GM12878 (cell line): ENCODE results near the gene SLC15A4. TPM values are rescaled to one million over a fixed set of nuclear protein-coding genes. Genes with fewer than 3 reads are reported as not detected.

Experiments used
- ATAC-seq: fragments of 200-7000 bp; cut with Tn5 transposase; 3 replicates; pipeline ENCODE4 v1.9.1; 2020; ENCODE audit warnings: mild to moderate bottlenecking, moderate library complexity
- BruUV-seq: library from RNA; stranded (reverse); fragments of 400-500 nt; replicated peaks from 2 replicates; lab custom pipeline; 2021; lab: Mats Ljungman, UMichigan
- CTCF ChIA-PET: fragments of 300-600 bp; sonication (Branson Sonifier 250); formaldehyde crosslinking; extraction: SDS; loops from one replicate; lab custom pipeline; 2021; ENCODE audit warnings: inconsistent platforms; lab: Yijun Ruan, JAX
- POLR2A ChIA-PET: fragments of 350-600 bp; formaldehyde crosslinking; extraction: SDS; loops from one replicate; lab custom pipeline; 2021; ENCODE audit warnings: inconsistent platforms; lab: Charles Lee
- RAD21 ChIA-PET: fragments of 300-600 bp; sonication (Branson Sonifier 250); formaldehyde crosslinking; loops from one replicate; lab custom pipeline; 2023; ENCODE audit warnings: antibody characterized with exemption; ENCODE audit not compliant: unreplicated experiment; lab: Charles Lee
- SMC1A ChIA-PET: fragments of 300-600 bp; sonication (Branson Sonifier 250); formaldehyde crosslinking; loops from one replicate; lab custom pipeline; 2023; ENCODE audit not compliant: unreplicated experiment, uncharacterized antibody; lab: Charles Lee
- DNase-seq: peaks from one replicate; pipeline ENCODE4 v3.0.0-alpha.2; 2011; ENCODE audit warnings: low read depth, low spot score
- FAIRE-seq: peaks from 3 replicates; lab custom pipeline; 2011; peaks lifted over from hg19 to GRCh38; lab: Jason Lieb, UNC
- H2AFZ ChIP-seq: 2 replicates; pipeline ENCODE4 v1.6.0; 2011; ENCODE audit warnings: low read depth, low read length, control low read depth; ENCODE audit not compliant: control insufficient read depth
- H3K27ac ChIP-seq: 2 replicates; pipeline ENCODE4 v1.5.1; 2011; ENCODE audit warnings: control low read depth; ENCODE audit not compliant: control insufficient read depth, insufficient read depth
- H3K27me3 ChIP-seq, 2 experiments: replicated peaks in 1 of 2; 2 replicates each; pipeline versions ENCODE4 v1.6.0 to v1.6.1; 2011; ENCODE audit warnings: low read length in 1 of 2; ENCODE audit not compliant: control insufficient read depth in 2 of 2, insufficient read depth in 2 of 2
- H3K36me3 ChIP-seq, 2 experiments: 2 replicates each; pipeline ENCODE4 v1.5.1; 2011; ENCODE audit warnings: low read length in 1 of 2; ENCODE audit not compliant: control insufficient read depth in 2 of 2, insufficient read depth in 2 of 2
- H3K4me1 ChIP-seq: 2 replicates; pipeline ENCODE4 v1.6.1; 2011; ENCODE audit warnings: mild to moderate bottlenecking, low read length, moderate library complexity, mixed read lengths; ENCODE audit not compliant: control insufficient read depth, insufficient read depth
- H3K4me2 ChIP-seq: 2 replicates; pipeline ENCODE4 v1.6.0; 2011; ENCODE audit warnings: control low read depth; ENCODE audit not compliant: control insufficient read depth, insufficient read depth
- H3K4me3 ChIP-seq: fragments of 200-600 bp; sonication (generic); 2 replicates; pipeline ENCODE4 v1.5.1; 2016
- H3K79me2 ChIP-seq: 2 replicates; pipeline ENCODE4 v1.6.0; 2011; ENCODE audit warnings: low read length; ENCODE audit not compliant: control insufficient read depth, insufficient read depth
- H3K9ac ChIP-seq: 2 replicates; pipeline ENCODE4 v1.8.0; 2011; ENCODE audit warnings: low read length, control low read depth, mixed read lengths; ENCODE audit not compliant: control insufficient read depth, insufficient read depth
- H3K9me3 ChIP-seq: replicated peaks from 3 replicates; pipeline ENCODE4 v1.5.1; 2011; ENCODE audit warnings: mild to moderate bottlenecking, low read length; ENCODE audit not compliant: control insufficient read depth, insufficient read depth
- H4K20me1 ChIP-seq: 2 replicates; pipeline ENCODE4 v1.6.0; 2011; ENCODE audit not compliant: control insufficient read depth, insufficient read depth
- CBFB ChIP-seq: IDR thresholded peaks from 2 replicates; pipeline ENCODE4 v1.6.1; 2016; ENCODE audit warnings: antibody characterized with exemption, low read depth
- CBX3 ChIP-seq: fragments of 200-600 bp; sonication (generic); IDR thresholded peaks from 2 replicates; pipeline ENCODE4 v1.6.1; 2016; ENCODE audit warnings: low read depth, borderline replicate concordance
- CHD1 ChIP-seq: IDR thresholded peaks from 2 replicates; pipeline ENCODE4 v1.6.1; 2012; ENCODE audit warnings: low read depth, low read length, improper control_type of control experiment
- CREB1 ChIP-seq: IDR thresholded peaks from 2 replicates; pipeline ENCODE4 v1.6.1; 2012; ENCODE audit warnings: low read depth, mild to moderate bottlenecking, inconsistent platforms
- EED ChIP-seq: sonication (generic); IDR thresholded peaks from 2 replicates; pipeline ENCODE4 v1.6.1; 2016; ENCODE audit warnings: antibody characterized with exemption, low read depth
- HDAC2 ChIP-seq: fragments of 200-600 bp; sonication (generic); IDR thresholded peaks from 2 replicates; pipeline ENCODE4 v1.6.1; 2017
- MEF2A ChIP-seq: IDR thresholded peaks from 2 replicates; pipeline ENCODE4 v1.6.1; 2011; ENCODE audit warnings: low read depth, mild to moderate bottlenecking, low read length, moderate library complexity; ENCODE audit not compliant: insufficient read depth
- PAX5 ChIP-seq: IDR thresholded peaks from 2 replicates; pipeline ENCODE4 v1.6.1; 2011; ENCODE audit warnings: low read depth, low read length, borderline replicate concordance
- RB1 ChIP-seq: fragments of 450-650 bp; formaldehyde crosslinking; IDR thresholded peaks from 2 replicates; pipeline ENCODE4 v1.6.1; 2017; ENCODE audit warnings: mild to moderate bottlenecking, borderline replicate concordance
- SIN3A ChIP-seq: IDR thresholded peaks from 2 replicates; pipeline ENCODE4 v1.6.1; 2012; ENCODE audit warnings: low read depth, low read length, improper control_type of control experiment
- SMARCA5 ChIP-seq: fragments of 450-650 bp; IDR thresholded peaks from 2 replicates; pipeline ENCODE4 v1.6.1; 2017; ENCODE audit warnings: mild to moderate bottlenecking
- SP1 ChIP-seq: IDR thresholded peaks from one replicate; pipeline ENCODE4 v1.6.1; 2011; ENCODE audit warnings: low read depth, low read length
- SREBF1 ChIP-seq: IDR thresholded peaks from 2 replicates; pipeline ENCODE4 v1.6.1; 2012; ENCODE audit warnings: mild to moderate bottlenecking, low read length
- STAT1 ChIP-seq: fragments of 450-650 bp; conservative IDR thresholded peaks from 2 replicates; pipeline ENCODE4 v1.6.1; 2014; ENCODE audit warnings: antibody characterized with exemption, mild to moderate bottlenecking
- SUZ12 ChIP-seq: fragments of 200-600 bp; sonication (generic); IDR thresholded peaks from one replicate; pipeline ENCODE4 v1.6.1; 2018; ENCODE audit warnings: antibody characterized with exemption, mild to moderate bottlenecking; ENCODE audit not compliant: unreplicated experiment
- TAF1 ChIP-seq: IDR thresholded peaks from 2 replicates; pipeline ENCODE4 v1.6.1; 2011; ENCODE audit warnings: mild to moderate bottlenecking, low read depth, low read length, borderline replicate concordance
- TCF12 ChIP-seq: IDR thresholded peaks from 2 replicates; pipeline ENCODE4 v1.6.1; 2011; ENCODE audit warnings: low read depth, mild to moderate bottlenecking, low read length
- ZNF622 ChIP-seq: fragments of 450-650 bp; IDR thresholded peaks from 2 replicates; pipeline ENCODE4 v1.6.1; 2017; ENCODE audit warnings: mild to moderate bottlenecking, inconsistent platforms
- WGBS: methylation state at CpG from one replicate; pipeline ENCODE4 v1.1.6; 2016; ENCODE audit warnings: low lambda C conversion rate; ENCODE audit not compliant: insufficient replicate concordance, insufficient coverage; ENCODE audit errors: missing lambda C conversion rate; 5-methylcytosine and 5-hydroxymethylcytosine counted together
- in situ Hi-C: fragments of 300-500 bp; cut with MboI; formaldehyde crosslinking; loops from 9 replicates; pipeline ENCODE4 v1.14.3; 2018; ENCODE audit warnings: mixed read lengths
- intact Hi-C: fragments of 100-400 bp; cut with micrococcal nuclease; formaldehyde crosslinking; loops from one replicate; pipeline ENCODE4 v1.14.2; 2022; ENCODE audit not compliant: unreplicated experiment
- polyA plus RNA-seq, 11 experiments: library from polyadenylated mRNA; depleted of rRNA in 4 of 11; unstranded in 6 of 11; stranded (reverse) in 5 of 11; fragments of >200 nt; fragmentation: Nextera tagmentation in 4 of 11; fragmentation: Illumina TruSeq in 1 of 11; extraction: Ambion mirVana in 4 of 11; extraction: Trizol in 1 of 11; gene quantifications; 1 replicate in 1 of 11; 2 replicates in 10 of 11; pipeline versions ENCODE4 v1.2.1 to v1.2.3, GENCODE V29; 2011 to 2016; ENCODE audit warnings: inconsistent platforms in 2 of 11, missing spikeins in 2 of 11, low read depth in 1 of 11
- total RNA-seq, 4 experiments: library from RNA; depleted of rRNA in 3 of 4; stranded (reverse); fragments of >200 nt in 3 of 4; fragmentation: Illumina TruSeq in 1 of 4; extraction: Trizol in 1 of 4; gene quantifications; 2 replicates each; pipeline versions ENCODE4 v1.2.1 to v1.2.3, GENCODE V29; 2013 to 2021
- TF ChIP-seq, protein P1 (sequence below): IDR thresholded peaks from 2 replicates; pipeline ENCODE4 v1.6.1; 2011; ENCODE audit warnings: low read depth, mild to moderate bottlenecking, low read length, moderate library complexity, borderline replicate concordance; ENCODE audit errors: extremely low read depth
- TF ChIP-seq, protein P2 (sequence below): IDR thresholded peaks from 2 replicates; pipeline ENCODE4 v1.6.1; 2012; ENCODE audit warnings: improper control_type of control experiment, low read depth, low read length; ENCODE audit not compliant: insufficient replicate concordance

Gene SLC15A4
- total and polyA plus RNA-seq, 10 of the 15 experiments (the other 5 are each of a cell fraction or from before 2014, with no cell fraction given): 12.7 to 257 (median 36.6) TPM

DNA sequence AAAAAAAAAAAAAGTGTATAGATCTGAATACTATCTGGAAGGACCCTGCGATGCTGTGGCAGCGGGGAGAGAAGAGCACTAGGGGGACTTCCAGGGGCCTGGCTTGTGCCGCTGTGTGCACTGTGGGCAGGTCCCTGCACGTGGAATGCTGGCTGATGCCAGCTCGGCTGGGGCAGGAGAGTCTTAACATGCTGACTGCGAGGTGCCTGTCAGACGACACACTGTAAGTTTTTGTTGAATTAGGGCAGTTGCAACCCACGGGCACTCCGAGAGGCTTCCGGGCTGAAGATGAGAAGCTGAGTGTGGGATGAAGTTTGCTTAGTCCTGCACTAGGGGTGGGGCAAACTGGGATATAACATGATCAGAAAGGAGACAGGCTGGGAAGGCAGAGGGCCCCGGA lies 40.2 kb upstream of the SLC15A4 start:
- H4K20me1 ChIP-seq: 0 out of 2 replicates have a peak, but pooled peaks cover 3% of the 10 kb centered on the region
- H3K36me3 ChIP-seq: peaks cover 0 to 3% of the 10 kb centered on the region in 2 experiments; a peak in 2 of 4 replicates
- H2AFZ ChIP-seq: no peak overlapping the region
- H3K79me2 ChIP-seq: no peaks in the 10 kb centered on the region
- TF ChIP-seq SMARCA5 (no peak), EED (no peak), SREBF1 (no peak), CBX3 (no peak), CHD1 (no peak), MEF2A (no peak), SIN3A (no peak), RB1 (no peak), HDAC2 (no peak), TAF1 (no peak), CREB1 (no peak), CBFB (no peak), STAT1 (no peak), PAX5 (no peak), SP1 (no peak), ZNF622 (no peak), SUZ12 (no peak), TCF12 (no peak)
- TF ChIP-seq, protein P1, sequence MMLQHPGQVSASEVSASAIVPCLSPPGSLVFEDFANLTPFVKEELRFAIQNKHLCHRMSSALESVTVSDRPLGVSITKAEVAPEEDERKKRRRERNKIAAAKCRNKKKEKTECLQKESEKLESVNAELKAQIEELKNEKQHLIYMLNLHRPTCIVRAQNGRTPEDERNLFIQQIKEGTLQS: no peak
- TF ChIP-seq, protein P2, sequence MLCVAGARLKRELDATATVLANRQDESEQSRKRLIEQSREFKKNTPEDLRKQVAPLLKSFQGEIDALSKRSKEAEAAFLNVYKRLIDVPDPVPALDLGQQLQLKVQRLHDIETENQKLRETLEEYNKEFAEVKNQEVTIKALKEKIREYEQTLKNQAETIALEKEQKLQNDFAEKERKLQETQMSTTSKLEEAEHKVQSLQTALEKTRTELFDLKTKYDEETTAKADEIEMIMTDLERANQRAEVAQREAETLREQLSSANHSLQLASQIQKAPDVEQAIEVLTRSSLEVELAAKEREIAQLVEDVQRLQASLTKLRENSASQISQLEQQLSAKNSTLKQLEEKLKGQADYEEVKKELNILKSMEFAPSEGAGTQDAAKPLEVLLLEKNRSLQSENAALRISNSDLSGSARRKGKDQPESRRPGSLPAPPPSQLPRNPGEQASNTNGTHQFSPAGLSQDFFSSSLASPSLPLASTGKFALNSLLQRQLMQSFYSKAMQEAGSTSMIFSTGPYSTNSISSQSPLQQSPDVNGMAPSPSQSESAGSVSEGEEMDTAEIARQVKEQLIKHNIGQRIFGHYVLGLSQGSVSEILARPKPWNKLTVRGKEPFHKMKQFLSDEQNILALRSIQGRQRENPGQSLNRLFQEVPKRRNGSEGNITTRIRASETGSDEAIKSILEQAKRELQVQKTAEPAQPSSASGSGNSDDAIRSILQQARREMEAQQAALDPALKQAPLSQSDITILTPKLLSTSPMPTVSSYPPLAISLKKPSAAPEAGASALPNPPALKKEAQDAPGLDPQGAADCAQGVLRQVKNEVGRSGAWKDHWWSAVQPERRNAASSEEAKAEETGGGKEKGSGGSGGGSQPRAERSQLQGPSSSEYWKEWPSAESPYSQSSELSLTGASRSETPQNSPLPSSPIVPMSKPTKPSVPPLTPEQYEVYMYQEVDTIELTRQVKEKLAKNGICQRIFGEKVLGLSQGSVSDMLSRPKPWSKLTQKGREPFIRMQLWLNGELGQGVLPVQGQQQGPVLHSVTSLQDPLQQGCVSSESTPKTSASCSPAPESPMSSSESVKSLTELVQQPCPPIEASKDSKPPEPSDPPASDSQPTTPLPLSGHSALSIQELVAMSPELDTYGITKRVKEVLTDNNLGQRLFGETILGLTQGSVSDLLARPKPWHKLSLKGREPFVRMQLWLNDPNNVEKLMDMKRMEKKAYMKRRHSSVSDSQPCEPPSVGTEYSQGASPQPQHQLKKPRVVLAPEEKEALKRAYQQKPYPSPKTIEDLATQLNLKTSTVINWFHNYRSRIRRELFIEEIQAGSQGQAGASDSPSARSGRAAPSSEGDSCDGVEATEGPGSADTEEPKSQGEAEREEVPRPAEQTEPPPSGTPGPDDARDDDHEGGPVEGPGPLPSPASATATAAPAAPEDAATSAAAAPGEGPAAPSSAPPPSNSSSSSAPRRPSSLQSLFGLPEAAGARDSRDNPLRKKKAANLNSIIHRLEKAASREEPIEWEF: no peak
- TF ChIP-seq, all 136 proteins: peak for 0
- H3K9ac ChIP-seq: no peak overlapping the region
- H3K27me3 ChIP-seq: no peaks in the 10 kb centered on the region
- ChIA-PET CTCF (no interaction called here), SMC1A (interaction anchor here (1.1 kb wide), 1 partner anchor 45 kb away, joined by 3 read pairs; no protein-coding TSS in a partner anchor), RAD21 (interaction anchor here (1.1 to 1.3 kb wide), 2 partner anchors 33 to 53 kb away, joined by 3 to 4 read pairs; no protein-coding TSS in a partner anchor), POLR2A (no interaction called here)
- peak; percentile 19 for ATAC-seq
- intact Hi-C loops: no loop called here
- DNase-seq: no peak
- no TSS peak for BruUV-seq
- WGBS: 77% methylated on average over 11 of the region's 11 CpGs
- no peak overlapping the region for H3K27ac ChIP-seq
- H3K4me3 ChIP-seq: no peak overlapping the region
- no peak overlapping the region for H3K4me2 ChIP-seq
- no peak for FAIRE-seq
- H3K4me1 ChIP-seq: no peaks in the 10 kb centered on the region
- in situ Hi-C loops: no loop called here
- no peaks in the 10 kb centered on the region; the same call in 2 of the 3 replicates for H3K9me3 ChIP-seq
